K562 (cell line): ENCODE measurements around the gene SCAMP2. TPM values are rescaled to one million over a fixed set of nuclear protein-coding genes. Genes with fewer than 3 reads are reported as not detected.

Experiments used
- ATAC-seq: fragments of 200-7000 bp; cut with Tn5 transposase; 3 replicates; pipeline ENCODE4 v1.9.1; 2020; ENCODE audit warnings: moderate library complexity
- BruUV-seq: library from RNA; stranded (reverse); fragments of 400-500 nt; replicated peaks from 2 replicates; lab custom pipeline; 2021; lab: Mats Ljungman, UMichigan
- CTCF ChIA-PET: fragments of 300-600 bp; formaldehyde crosslinking; extraction: SDS; loops from one replicate; lab custom pipeline; 2021; ENCODE audit warnings: low intra/inter-chr PET ratio; lab: Yijun Ruan, JAX
- POLR2A ChIA-PET: fragments of 300-600, 350-650 bp; sonication (Branson Sonifier 250); formaldehyde crosslinking; extraction: SDS; loops from one replicate; lab custom pipeline; 2021; ENCODE audit warnings: antibody characterized with exemption, inconsistent platforms; lab: Yijun Ruan, JAX
- DNase-seq, 4 experiments: peaks; one replicate each; pipeline versions ENCODE4 v3.0.0 to v3.0.0-alpha.2; 2011 to 2018; ENCODE audit warnings: low spot score in 3 of 4, mixed read lengths in 3 of 4; ENCODE audit errors: extremely low read depth in 1 of 4
- FAIRE-seq: peaks from 2 replicates; lab custom pipeline; 2011; peaks lifted over from hg19 to GRCh38; lab: Jason Lieb, UNC
- H2AFZ ChIP-seq: 2 replicates; pipeline ENCODE4 v1.6.0; 2011; ENCODE audit warnings: low read depth, low read length, control low read depth, inconsistent platforms
- H3K27ac ChIP-seq: fragments of 200-600 bp; 3 replicates; pipeline ENCODE4 v1.8.0; 2011; ENCODE audit warnings: low read depth, mild to moderate bottlenecking, control low read depth, inconsistent platforms, low read length, moderate library complexity, mixed read lengths; ENCODE audit errors: extremely low read depth
- H3K27me3 ChIP-seq, 2 experiments: fragments of 300-600 bp in 1 of 2; 2 replicates in 1 of 2; 3 replicates in 1 of 2; pipeline versions ENCODE4 v1.6.0 to v1.8.0; 2011; ENCODE audit warnings: inconsistent platforms in 2 of 2, low read length in 2 of 2, mild to moderate bottlenecking in 1 of 2, mixed read lengths in 1 of 2, moderate library complexity in 1 of 2; ENCODE audit not compliant: control insufficient read depth in 2 of 2, insufficient read depth in 2 of 2
- H3K36me3 ChIP-seq: fragments of 300-600 bp; 3 replicates; pipeline ENCODE4 v1.8.0; 2011; ENCODE audit warnings: mild to moderate bottlenecking, low read length, inconsistent platforms; ENCODE audit not compliant: control insufficient read depth, insufficient read depth
- H3K4me1 ChIP-seq, 2 experiments: fragments of 200-600 bp in 1 of 2; replicated peaks in 1 of 2; 2 replicates in 1 of 2; 3 replicates in 1 of 2; pipeline versions ENCODE4 v1.5.1 to v1.8.0; 2011; ENCODE audit warnings: inconsistent platforms in 2 of 2, low read length in 2 of 2, mild to moderate bottlenecking in 1 of 2, mixed read lengths in 1 of 2, moderate library complexity in 1 of 2; ENCODE audit not compliant: control insufficient read depth in 2 of 2, insufficient read depth in 2 of 2
- H3K4me2 ChIP-seq: 2 replicates; pipeline ENCODE4 v1.6.1; 2011; ENCODE audit warnings: low read length, control low read depth, inconsistent platforms, mixed read lengths; ENCODE audit not compliant: insufficient read depth
- H3K4me3 ChIP-seq: fragments of 200-600 bp; sonication (generic), shearing (Covaris generic); 2 replicates; pipeline ENCODE4 v1.5.1; 2016; ENCODE audit warnings: control low read depth, inconsistent platforms
- H3K79me2 ChIP-seq: fragments of 200-600 bp; 3 replicates; pipeline ENCODE4 v1.8.0; 2011; ENCODE audit warnings: low read length, inconsistent platforms; ENCODE audit not compliant: control insufficient read depth, insufficient read depth
- H3K9ac ChIP-seq, 2 experiments: 2 replicates each; pipeline versions ENCODE4 v1.6.0 to v1.6.1; 2011; ENCODE audit warnings: low read depth in 2 of 2, low read length in 2 of 2, control low read depth in 1 of 2, inconsistent platforms in 1 of 2, mild to moderate bottlenecking in 1 of 2, mixed read lengths in 1 of 2; ENCODE audit not compliant: insufficient read depth in 1 of 2
- H3K9me1 ChIP-seq: one replicate; pipeline ENCODE4 v1.6.0; 2011; ENCODE audit warnings: inconsistent platforms, mild to moderate bottlenecking, low read length, moderate library complexity; ENCODE audit not compliant: control insufficient read depth, insufficient read depth
- H3K9me3 ChIP-seq: replicated peaks from 2 replicates; pipeline ENCODE4 v1.5.1; 2011; ENCODE audit warnings: low read depth, low read length, inconsistent platforms; ENCODE audit not compliant: control insufficient read depth, insufficient read depth
- H4K20me1 ChIP-seq: replicated peaks from 2 replicates; pipeline ENCODE4 v1.6.1; 2011; ENCODE audit warnings: low read length, inconsistent platforms, mixed read lengths; ENCODE audit not compliant: control insufficient read depth, insufficient read depth
- ARID1B ChIP-seq: fragments of 450-650 bp; IDR thresholded peaks from 2 replicates; pipeline ENCODE4 v1.6.1; 2016; ENCODE audit warnings: antibody characterized with exemption, mild to moderate bottlenecking, inconsistent platforms
- FOXA3 ChIP-seq, 2 experiments: fragments of 450-650 bp in 1 of 2; sonication (generic) in 1 of 2; formaldehyde crosslinking; IDR thresholded peaks in 1 of 2; conservative IDR thresholded peaks in 1 of 2; 2 replicates each; pipeline versions ENCODE4 v1.4.0 to v1.8.0; 2020 to 2022; ENCODE audit warnings: mild to moderate bottlenecking in 2 of 2, missing genetic modification reagents in 1 of 2
- KLF6 ChIP-seq: fragments of 250-450 bp; sonication (Bioruptor Pico); IDR thresholded peaks from 2 replicates; pipeline ENCODE4 v1.4.0; 2020; ENCODE audit warnings: mild to moderate bottlenecking, moderate library complexity, borderline replicate concordance
- YBX1 ChIP-seq: fragments of 450-650 bp; IDR thresholded peaks from 2 replicates; pipeline ENCODE4 v1.7.1; 2016; ENCODE audit warnings: mild to moderate bottlenecking
- ZNF644 ChIP-seq: fragments of 200-800 bp; sonication (Bioruptor generic); IDR thresholded peaks from 2 replicates; pipeline ENCODE4 v1.6.1; 2016; ENCODE audit warnings: low read depth, missing genetic modification characterization, missing compliant biosample characterization
- WGBS: fragments of 100-300 bp; shearing (Covaris generic); methylation state at CpG from one replicate; pipeline ENCODE4 v1.1.6; 2016; ENCODE audit warnings: low coverage, mixed read lengths; ENCODE audit not compliant: insufficient coverage; ENCODE audit errors: missing lambda C conversion rate; 5-methylcytosine and 5-hydroxymethylcytosine counted together
- in situ Hi-C: fragments of 300-500 bp; cut with MboI; formaldehyde crosslinking; loops from 4 replicates; pipeline ENCODE4 v1.15.0; 2018; ENCODE audit warnings: inconsistent platforms, mixed read lengths
- intact Hi-C: fragments of 100-400 bp; cut with micrococcal nuclease; formaldehyde crosslinking; loops from 2 replicates; pipeline ENCODE4 v1.14.2; 2022
- polyA plus RNA-seq, 8 experiments: library from polyadenylated mRNA; depleted of rRNA in 4 of 8; stranded (reverse) in 5 of 8; unstranded in 3 of 8; fragments of >200 nt; fragmentation: Nextera tagmentation in 2 of 8; fragmentation: Illumina TruSeq in 1 of 8; extraction: Ambion mirVana in 2 of 8; extraction: Trizol in 1 of 8; gene quantifications; 2 replicates each; pipeline versions ENCODE4 v1.2.1 to v1.2.3, GENCODE V29; 2011 to 2014; ENCODE audit warnings: inconsistent platforms in 1 of 8, missing spikeins in 1 of 8
- total RNA-seq, 7 experiments: library from RNA; depleted of rRNA in 6 of 7; stranded (reverse); fragments of >200 nt in 6 of 7; fragmentation: Illumina TruSeq in 2 of 7; extraction: Trizol in 2 of 7; gene quantifications; 2 replicates each; pipeline versions ENCODE4 v1.2.1 to v1.2.3, GENCODE V29; 2011 to 2021; ENCODE audit warnings: low replicate concordance in 1 of 7
- TF ChIP-seq, protein P1 (sequence below): fragments of 450-650 bp; IDR thresholded peaks from 2 replicates; pipeline ENCODE4 v1.6.1; 2016; ENCODE audit warnings: antibody characterized with exemption
- TF ChIP-seq, protein P2 (sequence below): fragments of 250-450 bp; sonication (Bioruptor Pico); IDR thresholded peaks from 2 replicates; pipeline ENCODE4 v1.4.0; 2020; ENCODE audit warnings: mild to moderate bottlenecking, moderate library complexity
- TF ChIP-seq, protein P3 (sequence below): sonication (generic); formaldehyde crosslinking; IDR thresholded peaks from 2 replicates; pipeline ENCODE4 v1.4.0; 2020; ENCODE audit warnings: mild to moderate bottlenecking, missing genetic modification reagents
- TF ChIP-seq, protein P4 (sequence below): fragments of 250-450 bp; sonication (Bioruptor Pico); IDR thresholded peaks from 2 replicates; pipeline ENCODE4 v1.9.0; 2021; ENCODE audit warnings: mild to moderate bottlenecking

The SCAMP2 gene
- total and polyA plus RNA-seq, 9 of the 15 experiments (the other 6 are each of a cell fraction or from before 2014, with no cell fraction given) = 5.9 to 61.1 (median 20.1) TPM

DNA sequence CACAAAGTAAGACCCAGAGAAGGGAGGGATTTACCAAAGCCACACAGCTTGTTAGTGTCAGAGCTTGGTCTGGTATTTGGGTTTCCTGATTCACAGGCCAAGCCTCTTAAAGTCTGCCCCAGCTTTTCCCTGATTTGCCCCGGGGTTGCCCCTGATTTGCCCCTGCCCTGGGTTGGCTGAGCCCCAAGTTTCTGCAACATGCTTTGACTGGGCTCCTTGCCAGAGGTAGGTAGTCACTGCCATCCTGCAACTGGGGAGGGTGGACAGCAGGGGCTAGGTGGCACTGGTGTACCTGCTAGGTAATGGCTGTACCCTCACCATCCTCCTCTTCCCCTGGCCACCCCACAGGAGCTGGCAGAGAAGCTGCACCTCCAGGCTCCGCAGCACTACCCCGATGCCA lies 19.1 kb upstream of the SCAMP2 start (continued):
- TF ChIP-seq, protein P1, sequence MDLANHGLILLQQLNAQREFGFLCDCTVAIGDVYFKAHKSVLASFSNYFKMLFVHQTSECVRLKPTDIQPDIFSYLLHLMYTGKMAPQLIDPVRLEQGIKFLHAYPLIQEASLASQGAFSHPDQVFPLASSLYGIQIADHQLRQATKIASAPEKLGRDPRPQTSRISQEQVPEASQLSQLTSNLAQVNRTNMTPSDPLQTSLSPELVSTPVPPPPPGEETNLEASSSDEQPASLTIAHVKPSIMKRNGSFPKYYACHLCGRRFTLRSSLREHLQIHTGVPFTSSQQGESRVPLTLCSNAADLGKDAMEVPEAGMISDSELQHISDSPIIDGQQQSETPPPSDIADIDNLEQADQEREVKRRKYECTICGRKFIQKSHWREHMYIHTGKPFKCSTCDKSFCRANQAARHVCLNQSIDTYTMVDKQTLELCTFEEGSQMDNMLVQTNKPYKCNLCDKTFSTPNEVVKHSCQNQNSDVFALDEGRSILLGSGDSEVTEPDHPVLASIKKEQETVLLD = no peak
- no peak for TF ChIP-seq YBX1
- TF ChIP-seq, protein P2, sequence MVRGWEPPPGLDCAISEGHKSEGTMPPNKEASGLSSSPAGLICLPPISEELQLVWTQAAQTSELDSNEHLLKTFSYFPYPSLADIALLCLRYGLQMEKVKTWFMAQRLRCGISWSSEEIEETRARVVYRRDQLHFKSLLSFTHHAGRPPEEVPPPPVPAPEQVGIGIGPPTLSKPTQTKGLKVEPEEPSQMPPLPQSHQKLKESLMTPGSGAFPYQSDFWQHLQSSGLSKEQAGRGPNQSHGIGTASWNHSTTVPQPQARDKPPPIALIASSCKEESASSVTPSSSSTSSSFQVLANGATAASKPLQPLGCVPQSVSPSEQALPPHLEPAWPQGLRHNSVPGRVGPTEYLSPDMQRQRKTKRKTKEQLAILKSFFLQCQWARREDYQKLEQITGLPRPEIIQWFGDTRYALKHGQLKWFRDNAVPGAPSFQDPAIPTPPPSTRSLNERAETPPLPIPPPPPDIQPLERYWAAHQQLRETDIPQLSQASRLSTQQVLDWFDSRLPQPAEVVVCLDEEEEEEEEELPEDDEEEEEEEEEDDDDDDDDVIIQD = no peak

DNA sequence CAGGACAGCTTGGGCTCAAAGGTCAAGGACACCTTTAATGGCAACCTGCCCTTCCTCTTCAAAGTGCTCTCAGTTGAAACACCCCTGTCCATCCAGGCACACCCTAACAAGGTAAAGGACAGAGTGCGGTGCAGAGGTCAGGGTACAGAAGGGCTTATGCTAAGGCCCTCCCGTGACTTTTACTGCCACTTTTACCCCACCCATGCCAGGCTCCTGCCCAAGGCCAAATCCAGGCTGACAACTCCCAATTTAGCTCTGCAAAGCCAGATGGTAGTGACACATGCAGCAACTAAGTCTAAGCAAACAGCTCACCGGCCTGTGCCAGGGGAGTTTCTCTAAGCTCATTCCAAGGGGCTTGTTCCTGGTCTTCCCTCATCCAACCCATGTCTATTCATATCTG lies 18.3 kb upstream of the SCAMP2 start:
- no peak for TF ChIP-seq ARID1B
- TF ChIP-seq, protein P3, sequence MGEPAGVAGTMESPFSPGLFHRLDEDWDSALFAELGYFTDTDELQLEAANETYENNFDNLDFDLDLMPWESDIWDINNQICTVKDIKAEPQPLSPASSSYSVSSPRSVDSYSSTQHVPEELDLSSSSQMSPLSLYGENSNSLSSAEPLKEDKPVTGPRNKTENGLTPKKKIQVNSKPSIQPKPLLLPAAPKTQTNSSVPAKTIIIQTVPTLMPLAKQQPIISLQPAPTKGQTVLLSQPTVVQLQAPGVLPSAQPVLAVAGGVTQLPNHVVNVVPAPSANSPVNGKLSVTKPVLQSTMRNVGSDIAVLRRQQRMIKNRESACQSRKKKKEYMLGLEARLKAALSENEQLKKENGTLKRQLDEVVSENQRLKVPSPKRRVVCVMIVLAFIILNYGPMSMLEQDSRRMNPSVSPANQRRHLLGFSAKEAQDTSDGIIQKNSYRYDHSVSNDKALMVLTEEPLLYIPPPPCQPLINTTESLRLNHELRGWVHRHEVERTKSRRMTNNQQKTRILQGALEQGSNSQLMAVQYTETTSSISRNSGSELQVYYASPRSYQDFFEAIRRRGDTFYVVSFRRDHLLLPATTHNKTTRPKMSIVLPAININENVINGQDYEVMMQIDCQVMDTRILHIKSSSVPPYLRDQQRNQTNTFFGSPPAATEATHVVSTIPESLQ (CRISPR knock-in tag) = no peak
- TF ChIP-seq KLF6 = no peak
- TF ChIP-seq FOXA3 (CRISPR knock-in tag; conservative IDR thresholded peaks at IDR 0.05 in 1 of 2, IDR thresholded peaks at IDR 0.05 in 1 of 2) = no peak
- no peak for TF ChIP-seq ZNF644 (tag)
- TF ChIP-seq, protein P4, sequence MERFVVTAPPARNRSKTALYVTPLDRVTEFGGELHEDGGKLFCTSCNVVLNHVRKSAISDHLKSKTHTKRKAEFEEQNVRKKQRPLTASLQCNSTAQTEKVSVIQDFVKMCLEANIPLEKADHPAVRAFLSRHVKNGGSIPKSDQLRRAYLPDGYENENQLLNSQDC (CRISPR knock-in tag) = no peak
- Histone ChIP-seq H3K27ac (no peak overlapping the region), H3K36me3 (peaks cover 37% of the 10 kb centered on the region; the same call in 2 of the 3 replicates), H2AFZ (no peak overlapping the region), H3K4me1 (peaks cover 20 to 29% of the 10 kb centered on the region in 2 experiments; a peak in 4 of 5 replicates), H3K9ac (no peak overlapping the region), H3K4me3 (no peak overlapping the region), H3K27me3 (no peaks in the 10 kb centered on the region), H3K9me3 (no peaks in the 10 kb centered on the region), H3K9me1 (peaks cover 4% of the 10 kb centered on the region), H4K20me1 (no peaks in the 10 kb centered on the region), H3K4me2 (peak overlapping the region; percentile 91; the same call in 1 of the 2 replicates), H3K79me2 (peaks cover 24% of the 10 kb centered on the region)
- ATAC-seq = no peak
- no TSS peak for BruUV-seq
- CTCF ChIA-PET = no interaction called here
- FAIRE-seq = no peak
- WGBS = 96% methylated on average over 3 of the region's 3 CpGs
- intact Hi-C loops = loop anchor here (5.0 kb wide), 1 partner anchor 49 kb away; the partner anchor contains the start of gene ULK3
- no peak for DNase-seq
- POLR2A ChIA-PET = interaction anchor here (0.6 to 1.6 kb wide), 3 partner anchors 10 to 104 kb away, joined by 4 to 5 read pairs (median 4); partner anchors contain the start of genes FAM219B and SCAMP5
- in situ Hi-C loops = no loop called here
